ENCODE data around the gene PLA2G4B. TPM values are rescaled to one million over a fixed set of nuclear protein-coding genes. Genes with fewer than 3 reads are reported as not detected.

The PLA2G4B gene
- total RNA-seq, 1 donor from 2014 or later, result 2.9 TPM

DNA sequence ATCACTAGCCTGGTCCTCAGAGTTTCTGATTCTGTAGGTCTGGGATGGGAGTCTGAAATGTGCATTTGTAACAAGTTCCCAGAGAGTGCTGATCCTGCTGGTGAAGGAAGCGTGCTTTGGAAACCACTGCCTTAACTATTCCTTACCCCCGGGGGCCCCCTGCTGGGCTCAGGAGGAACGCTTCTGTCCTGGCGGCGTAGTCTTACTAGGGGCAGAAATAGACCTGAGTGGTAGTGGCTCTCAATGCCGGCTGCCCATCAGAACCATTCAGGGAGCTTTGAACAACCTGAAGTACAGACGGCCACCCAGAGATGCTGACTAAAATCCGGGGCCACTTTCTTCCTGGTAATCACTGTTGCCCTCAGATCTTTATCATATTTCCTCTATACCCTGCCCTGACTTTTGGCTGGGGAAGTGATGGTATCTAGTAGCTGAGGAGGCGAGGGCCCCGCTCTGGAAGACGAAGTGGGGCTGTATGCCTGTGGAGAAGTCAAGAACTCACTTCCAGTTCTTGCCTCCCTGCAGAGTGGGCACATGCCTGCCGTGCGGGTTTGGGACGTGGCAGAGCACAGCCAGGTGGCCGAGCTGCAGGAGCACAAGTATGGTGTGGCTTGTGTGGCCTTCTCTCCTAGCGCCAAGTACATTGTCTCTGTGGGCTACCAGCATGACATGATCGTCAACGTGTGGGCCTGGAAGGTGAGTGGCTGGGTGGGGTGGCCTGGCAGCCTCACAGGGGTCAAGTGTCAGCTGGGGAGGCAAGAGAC lies 27.0 kb upstream of the PLA2G4B start:
- peaks cover 35% of the 10 kb centered on the region for H3K36me3 Mint-ChIP-seq (ENCODE audit: low read depth, unreplicated experiment)
- no peak overlapping the region for H3K4me3 Mint-ChIP-seq (ENCODE audit: unreplicated experiment)
- H3K27ac Mint-ChIP-seq (ENCODE audit: unreplicated experiment), result no peak overlapping the region
- peaks cover 30% of the 10 kb centered on the region for H3K4me1 Mint-ChIP-seq (ENCODE audit: unreplicated experiment)
- H3K27me3 Mint-ChIP-seq (ENCODE audit: unreplicated experiment), result peaks cover 6% of the 10 kb centered on the region
- DNase-seq (ENCODE audit: low spot score), result peak; percentile 83
- H3K9me3 Mint-ChIP-seq (ENCODE audit: unreplicated experiment), result no peaks in the 10 kb centered on the region
- TF ChIP-seq, protein P1, sequence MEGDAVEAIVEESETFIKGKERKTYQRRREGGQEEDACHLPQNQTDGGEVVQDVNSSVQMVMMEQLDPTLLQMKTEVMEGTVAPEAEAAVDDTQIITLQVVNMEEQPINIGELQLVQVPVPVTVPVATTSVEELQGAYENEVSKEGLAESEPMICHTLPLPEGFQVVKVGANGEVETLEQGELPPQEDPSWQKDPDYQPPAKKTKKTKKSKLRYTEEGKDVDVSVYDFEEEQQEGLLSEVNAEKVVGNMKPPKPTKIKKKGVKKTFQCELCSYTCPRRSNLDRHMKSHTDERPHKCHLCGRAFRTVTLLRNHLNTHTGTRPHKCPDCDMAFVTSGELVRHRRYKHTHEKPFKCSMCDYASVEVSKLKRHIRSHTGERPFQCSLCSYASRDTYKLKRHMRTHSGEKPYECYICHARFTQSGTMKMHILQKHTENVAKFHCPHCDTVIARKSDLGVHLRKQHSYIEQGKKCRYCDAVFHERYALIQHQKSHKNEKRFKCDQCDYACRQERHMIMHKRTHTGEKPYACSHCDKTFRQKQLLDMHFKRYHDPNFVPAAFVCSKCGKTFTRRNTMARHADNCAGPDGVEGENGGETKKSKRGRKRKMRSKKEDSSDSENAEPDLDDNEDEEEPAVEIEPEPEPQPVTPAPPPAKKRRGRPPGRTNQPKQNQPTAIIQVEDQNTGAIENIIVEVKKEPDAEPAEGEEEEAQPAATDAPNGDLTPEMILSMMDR (IDR thresholded peaks at IDR 0.05; ENCODE audit: unreplicated experiment), result peak; percentile 69

DNA sequence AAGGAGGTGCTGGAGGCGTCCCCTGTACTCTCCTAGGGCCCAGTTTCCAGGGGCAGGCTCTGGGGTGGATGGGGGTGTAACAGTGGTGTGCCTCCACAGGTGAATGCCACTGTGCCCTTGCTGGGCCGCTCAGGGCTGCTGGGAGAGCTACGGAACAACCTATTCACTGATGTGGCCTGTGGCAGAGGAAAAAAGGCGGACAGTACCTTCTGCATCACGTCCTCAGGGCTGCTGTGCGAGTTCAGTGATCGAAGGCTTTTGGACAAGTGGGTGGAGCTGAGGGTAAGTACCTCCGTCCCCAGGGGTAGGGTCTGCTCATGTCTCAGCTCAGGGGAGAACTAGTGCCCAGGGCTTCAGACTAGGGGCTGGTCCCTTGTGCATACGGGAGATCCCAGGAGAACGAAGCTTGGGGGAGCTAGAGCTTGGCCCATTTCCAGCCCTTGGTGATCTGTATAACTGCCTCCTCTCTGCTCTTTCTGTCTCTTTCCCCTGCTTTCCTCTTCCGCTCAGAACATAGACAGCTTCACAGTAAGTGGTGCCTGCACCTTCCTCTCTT lies 25.7 kb upstream of the PLA2G4B start:
- H3K36me3 Mint-ChIP-seq (ENCODE audit: low read depth, unreplicated experiment), result peaks cover 47% of the 10 kb centered on the region
- TF ChIP-seq, protein P1 (IDR thresholded peaks at IDR 0.05; ENCODE audit: unreplicated experiment), result no peak
- no peak overlapping the region for H3K27ac Mint-ChIP-seq (ENCODE audit: unreplicated experiment)
- H3K4me1 Mint-ChIP-seq (ENCODE audit: unreplicated experiment), result peaks cover 24% of the 10 kb centered on the region
- peaks cover 6% of the 10 kb centered on the region for H3K27me3 Mint-ChIP-seq (ENCODE audit: unreplicated experiment)
- H3K4me3 Mint-ChIP-seq (ENCODE audit: unreplicated experiment), result no peak overlapping the region
- no peak for DNase-seq (ENCODE audit: low spot score)
- no peaks in the 10 kb centered on the region for H3K9me3 Mint-ChIP-seq (ENCODE audit: unreplicated experiment)

DNA sequence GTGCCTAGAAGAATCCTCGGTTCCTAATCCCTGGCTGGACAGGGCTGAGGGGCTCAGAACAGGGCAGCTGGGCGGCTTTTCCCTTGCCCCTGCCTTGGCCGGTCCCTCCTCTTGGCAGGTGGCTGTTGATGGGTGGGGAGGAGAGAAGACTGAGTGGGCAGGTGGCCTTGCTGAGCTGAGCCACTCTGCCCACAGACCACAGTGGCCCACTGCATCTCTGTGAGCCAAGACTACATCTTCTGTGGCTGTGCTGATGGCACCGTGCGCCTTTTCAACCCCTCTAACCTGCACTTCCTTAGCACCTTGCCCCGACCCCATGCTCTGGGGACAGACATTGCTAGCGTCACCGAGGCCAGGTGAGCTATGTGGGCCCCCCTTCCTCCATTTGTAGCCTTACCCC lies 25.2 kb upstream of the PLA2G4B start:
- DNase-seq (ENCODE audit: low spot score), result no peak
- no peaks in the 10 kb centered on the region for H3K9me3 Mint-ChIP-seq (ENCODE audit: unreplicated experiment)
- H3K36me3 Mint-ChIP-seq (ENCODE audit: low read depth, unreplicated experiment), result peaks cover 51% of the 10 kb centered on the region
- no peak overlapping the region for H3K27ac Mint-ChIP-seq (ENCODE audit: unreplicated experiment)
- H3K4me1 Mint-ChIP-seq (ENCODE audit: unreplicated experiment), result peaks cover 24% of the 10 kb centered on the region
- H3K27me3 Mint-ChIP-seq (ENCODE audit: unreplicated experiment), result peaks cover 8% of the 10 kb centered on the region
- TF ChIP-seq, protein P1 (IDR thresholded peaks at IDR 0.05; ENCODE audit: unreplicated experiment), result no peak
- H3K4me3 Mint-ChIP-seq (ENCODE audit: unreplicated experiment), result no peak overlapping the region

DNA sequence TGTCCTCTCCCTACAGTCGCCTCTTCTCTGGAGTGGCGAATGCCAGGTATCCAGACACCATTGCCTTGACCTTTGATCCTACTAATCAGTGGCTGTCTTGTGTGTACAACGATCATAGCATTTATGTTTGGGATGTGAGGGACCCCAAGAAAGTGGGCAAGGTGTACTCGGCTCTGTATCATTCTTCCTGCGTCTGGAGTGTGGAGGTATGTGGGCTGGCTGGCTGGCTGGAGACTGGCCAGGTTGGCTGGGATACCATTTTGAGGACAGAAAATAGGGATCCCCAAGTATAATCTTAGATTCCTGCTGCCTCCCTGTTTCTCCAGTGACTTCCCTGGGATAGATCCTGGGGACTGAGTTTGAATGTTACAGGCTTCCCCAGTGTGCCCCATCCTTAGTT lies 24.1 kb upstream of the PLA2G4B start:
- DNase-seq (ENCODE audit: low spot score), result no peak
- peaks cover 52% of the 10 kb centered on the region for H3K36me3 Mint-ChIP-seq (ENCODE audit: low read depth, unreplicated experiment)
- no peak overlapping the region for H3K27ac Mint-ChIP-seq (ENCODE audit: unreplicated experiment)
- TF ChIP-seq, protein P1 (IDR thresholded peaks at IDR 0.05; ENCODE audit: unreplicated experiment), result no peak
- no peak overlapping the region for H3K4me3 Mint-ChIP-seq (ENCODE audit: unreplicated experiment)
- H3K27me3 Mint-ChIP-seq (ENCODE audit: unreplicated experiment), result peaks cover 8% of the 10 kb centered on the region
- H3K9me3 Mint-ChIP-seq (ENCODE audit: unreplicated experiment), result no peaks in the 10 kb centered on the region
- H3K4me1 Mint-ChIP-seq (ENCODE audit: unreplicated experiment), result peaks cover 14% of the 10 kb centered on the region

DNA sequence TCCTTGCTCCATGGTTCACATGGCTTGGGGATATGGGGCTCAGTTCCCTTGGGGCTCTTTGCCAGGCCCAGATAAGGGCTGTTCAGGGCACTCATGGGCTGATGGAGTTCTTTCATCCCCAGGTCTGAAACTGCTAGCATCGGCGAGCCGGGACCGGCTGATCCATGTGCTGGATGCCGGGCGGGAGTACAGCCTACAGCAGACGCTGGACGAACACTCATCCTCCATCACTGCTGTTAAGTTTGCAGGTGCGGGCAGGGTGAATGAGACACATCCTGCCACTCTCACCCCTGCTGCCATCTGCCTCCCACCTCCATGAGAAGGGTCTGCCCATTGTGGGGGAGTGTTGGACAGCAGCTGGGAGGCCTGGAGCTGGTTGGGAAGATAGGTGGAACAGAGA lies 21.9 kb upstream of the PLA2G4B start:
- no peak for DNase-seq (ENCODE audit: low spot score)
- no peak overlapping the region for H3K4me3 Mint-ChIP-seq (ENCODE audit: unreplicated experiment)
- H3K9me3 Mint-ChIP-seq (ENCODE audit: unreplicated experiment), result no peaks in the 10 kb centered on the region
- peaks cover 3% of the 10 kb centered on the region for H3K4me1 Mint-ChIP-seq (ENCODE audit: unreplicated experiment)
- H3K36me3 Mint-ChIP-seq (ENCODE audit: low read depth, unreplicated experiment), result peaks cover 68% of the 10 kb centered on the region
- no peak overlapping the region for H3K27ac Mint-ChIP-seq (ENCODE audit: unreplicated experiment)
- TF ChIP-seq, protein P1 (IDR thresholded peaks at IDR 0.05; ENCODE audit: unreplicated experiment), result no peak
- H3K27me3 Mint-ChIP-seq (ENCODE audit: unreplicated experiment), result peaks cover 11% of the 10 kb centered on the region

Data from endothelial cell (in vitro differentiated cells).